GM08714 (cell line): ENCODE results near the gene CELSR1.

Source experiments
- H3K4me3 ChIP-seq: fragments of 200-500 bp; sonication (Bioruptor generic); 2 replicates; pipeline ENCODE4 v1.5.1; 2014; ENCODE audit warnings: mild to moderate bottlenecking, low read length, inconsistent platforms
- ZNF274 ChIP-seq: IDR thresholded peaks from 2 replicates; pipeline ENCODE4 v1.6.1; 2012; ENCODE audit warnings: mild to moderate bottlenecking, low read depth, low read length

CELSR1 gene

GRCh38 chr22:46549971-46550641 is 12.7 kb upstream of the CELSR1 start:
- no peak overlapping the region for H3K4me3 ChIP-seq
- TF ChIP-seq ZNF274, result no peak

DNA sequence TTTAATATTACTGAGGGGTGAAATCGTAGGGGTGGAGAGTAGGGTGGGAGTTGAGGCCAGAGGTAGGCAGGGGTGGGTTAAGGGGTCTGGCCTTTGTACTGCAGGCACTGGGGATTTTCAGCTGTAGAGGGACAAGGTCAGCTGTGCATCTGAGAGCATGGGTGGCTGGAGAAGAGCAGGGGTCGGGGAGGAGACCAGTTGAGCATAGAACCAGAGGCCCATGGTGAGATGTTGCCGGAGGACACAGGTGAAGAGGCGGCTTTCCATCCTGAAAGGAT is 12.1 kb upstream of the CELSR1 start:
- TF ChIP-seq ZNF274, result no peak

GRCh38 chr22:46547883-46548244 is 10.4 kb upstream of the CELSR1 start:
- no peak for TF ChIP-seq ZNF274

More for the DNA sequence above, 12.1 kb upstream of the CELSR1 start:
- no peak overlapping the region for H3K4me3 ChIP-seq

DNA sequence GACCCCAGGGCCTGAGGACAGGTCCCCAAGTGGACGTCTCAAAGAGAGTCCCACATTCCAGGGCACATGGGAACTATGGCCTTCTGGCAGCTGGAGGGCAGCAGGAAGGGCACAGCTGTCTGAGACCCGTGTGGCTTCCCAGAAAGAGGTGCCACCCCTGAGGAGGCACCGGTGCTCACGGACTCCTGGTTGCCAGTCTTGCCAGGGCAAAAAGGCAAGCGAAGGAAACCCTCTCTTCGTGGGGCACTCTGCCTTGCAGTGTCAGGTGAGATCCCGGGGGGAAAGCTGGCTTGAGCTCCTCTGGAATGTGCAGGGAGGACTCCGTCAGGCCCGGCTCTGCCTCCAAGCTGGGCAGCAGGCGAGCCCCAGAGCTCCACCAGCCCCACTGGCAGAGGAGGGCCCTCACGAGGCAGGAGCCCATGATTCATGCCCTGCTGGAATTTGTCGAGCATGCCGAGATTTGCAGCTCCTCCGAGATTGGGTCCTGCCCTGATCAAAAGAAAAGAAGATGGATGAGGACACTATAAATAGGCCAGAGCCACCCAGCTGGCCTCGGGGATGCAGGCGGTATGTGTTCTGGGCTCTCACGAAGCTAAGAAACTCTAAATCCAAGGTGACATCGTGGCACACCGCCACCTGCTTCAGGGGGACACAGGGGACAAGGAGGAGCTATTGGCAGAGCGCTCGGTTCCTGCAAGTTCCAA is 9.9 kb upstream of the CELSR1 start:
- H3K4me3 ChIP-seq, result no peak overlapping the region
- TF ChIP-seq ZNF274, result no peak

More at GRCh38 chr22:46547883-46548244, 10.4 kb upstream of the CELSR1 start:
- no peak overlapping the region for H3K4me3 ChIP-seq

DNA sequence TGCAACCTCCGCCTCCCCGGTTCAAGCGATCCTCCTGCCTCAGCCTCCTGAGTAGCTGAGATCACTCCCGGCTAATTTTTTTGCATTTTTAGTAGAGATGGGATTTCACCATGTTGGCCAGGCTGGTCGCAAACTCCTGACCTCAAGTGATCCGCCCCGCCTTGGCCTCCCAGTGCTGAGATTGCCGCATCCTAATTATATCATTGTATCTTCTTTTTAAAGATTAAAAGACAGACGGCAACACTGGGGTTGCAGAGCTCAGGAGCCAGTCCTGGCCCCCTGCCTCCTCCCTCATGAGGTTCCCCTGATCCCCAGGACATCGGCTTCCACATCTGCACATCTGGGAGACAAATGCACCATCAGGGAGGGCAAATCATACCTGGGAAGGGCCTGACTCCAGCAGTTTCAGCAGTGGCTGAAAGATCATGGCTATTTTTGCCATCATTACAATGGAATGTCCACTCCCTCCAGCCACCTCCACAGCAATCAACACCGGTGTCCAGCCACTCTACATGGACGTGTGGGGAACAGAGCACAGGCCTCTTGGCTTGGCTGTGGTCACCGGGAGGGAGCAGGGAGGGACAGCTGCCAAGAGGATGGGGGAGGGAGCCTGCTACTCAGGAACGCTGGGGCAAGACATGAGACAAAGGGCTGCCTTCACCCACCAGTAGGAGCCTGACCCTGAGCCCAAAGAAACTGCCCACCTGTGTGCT is 9.2 kb upstream of the CELSR1 start:
- no peak for TF ChIP-seq ZNF274
- no peak overlapping the region for H3K4me3 ChIP-seq

DNA sequence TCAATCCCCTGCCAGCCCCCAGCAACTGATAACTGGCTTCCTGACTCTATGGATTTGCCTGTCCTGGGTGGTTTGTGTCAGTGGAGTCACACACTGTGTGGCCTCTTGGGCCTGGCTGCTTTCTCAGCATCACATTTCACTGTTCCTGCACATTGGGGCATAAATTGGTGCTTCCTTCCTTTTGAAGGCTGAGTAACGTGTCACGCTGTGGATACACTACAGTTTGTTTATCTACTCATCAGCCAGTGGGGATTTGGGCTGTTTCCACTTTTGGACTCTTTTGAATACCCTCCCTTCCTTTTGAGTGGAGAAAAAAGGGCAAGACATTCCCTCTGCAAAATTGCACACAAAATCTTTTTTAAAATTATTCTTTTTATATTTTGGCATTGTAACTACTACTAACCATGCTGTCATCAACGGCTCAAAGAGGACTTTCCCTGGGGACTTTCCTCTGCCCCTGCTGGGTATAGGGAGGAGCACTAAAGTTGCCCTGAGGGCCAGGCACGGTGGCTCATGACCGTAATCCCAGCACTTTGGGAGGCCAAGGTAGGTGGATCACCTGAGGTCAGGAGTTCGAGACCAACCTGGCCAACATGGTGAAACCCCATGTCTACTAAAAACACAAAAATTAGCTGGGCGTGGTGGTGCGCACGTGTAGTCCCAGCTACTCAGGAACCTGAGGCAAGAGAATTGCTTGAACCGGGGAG is 7.8 kb upstream of the CELSR1 start:
- no peak for TF ChIP-seq ZNF274
- H3K4me3 ChIP-seq, result no peak overlapping the region

GRCh38 chr22:46542011-46542985 is 4.9 kb upstream of the CELSR1 start:
- TF ChIP-seq ZNF274, result no peak

DNA sequence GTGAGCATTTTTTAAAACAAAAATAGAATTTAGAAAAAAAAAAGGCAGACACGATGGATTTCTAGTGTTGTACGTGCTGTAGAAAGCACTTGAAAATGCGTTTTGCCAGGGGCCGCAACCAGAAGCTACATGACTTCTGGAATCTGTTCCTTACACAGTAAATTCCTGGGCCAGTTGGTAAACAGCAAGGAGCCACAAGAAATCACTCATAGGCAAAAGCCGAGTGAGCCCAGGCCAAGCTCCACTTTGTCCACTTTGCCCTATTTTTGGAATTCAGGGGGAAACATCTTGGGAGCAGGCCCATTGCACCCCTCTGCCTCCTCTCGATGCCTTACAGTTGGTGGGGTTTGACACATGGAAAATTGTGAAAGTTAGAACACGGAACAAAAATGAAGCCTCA is 4.1 kb upstream of the CELSR1 start:
- no peak overlapping the region for H3K4me3 ChIP-seq
- no peak for TF ChIP-seq ZNF274

More at GRCh38 chr22:46542011-46542985, 4.9 kb upstream of the CELSR1 start:
- no peak overlapping the region for H3K4me3 ChIP-seq

DNA sequence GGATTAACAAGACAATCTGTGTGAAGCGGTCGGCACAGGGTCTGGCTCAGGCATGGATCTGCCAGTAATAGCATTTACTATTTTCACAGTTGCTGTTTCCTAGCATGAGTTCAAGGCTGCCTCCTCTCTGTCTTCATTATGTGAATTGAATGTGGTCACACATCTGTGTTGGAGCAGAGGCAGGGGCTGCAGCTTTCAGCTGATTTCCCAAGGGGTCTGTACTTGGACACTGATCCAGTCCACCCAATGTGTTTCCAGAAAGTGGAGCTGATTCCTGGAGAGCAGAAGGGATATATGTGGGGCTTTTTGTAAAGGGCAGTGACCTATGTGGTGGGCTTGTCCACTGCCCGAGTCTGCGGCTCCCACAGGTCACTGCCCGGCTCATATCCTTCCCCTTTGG is 3.5 kb upstream of the CELSR1 start:
- no peak for TF ChIP-seq ZNF274
- no peak overlapping the region for H3K4me3 ChIP-seq

GRCh38 chr22:46539169-46539568 is 1.7 kb upstream of the CELSR1 start:
- H3K4me3 ChIP-seq, result no peak overlapping the region
- TF ChIP-seq ZNF274, result no peak

DNA sequence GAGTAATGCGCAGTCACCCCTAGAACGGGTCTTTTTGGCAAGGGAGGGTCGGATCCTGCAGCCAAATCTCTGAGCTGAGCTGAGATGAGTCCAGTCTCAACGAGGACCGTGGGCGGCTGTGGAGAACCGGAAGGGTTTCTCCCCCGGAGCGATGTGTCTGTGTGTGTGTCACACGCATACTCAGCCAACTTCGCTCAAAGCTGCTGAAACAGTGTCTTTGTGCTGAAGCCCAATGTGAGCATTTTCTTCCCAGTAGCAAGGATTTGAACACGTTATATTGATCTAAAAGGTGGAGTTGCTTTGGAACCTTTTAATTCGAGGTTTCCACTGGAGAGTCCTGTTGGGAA is 1.4 kb upstream of the CELSR1 start:
- no peak overlapping the region for H3K4me3 ChIP-seq
- no peak for TF ChIP-seq ZNF274

- no peak for TF ChIP-seq ZNF274
- H3K4me3 ChIP-seq, result peak overlapping the region; percentile 10; the same call in 1 of the 2 replicates
These were observed 760 bp upstream of the CELSR1 start for GRCh38 chr22:46537946-46538813.
